Occipital lobe (tissue), 2 donors: Measurements from ENCODE around the gene CLSTN2. TPM values are rescaled to one million over a fixed set of nuclear protein-coding genes. Genes with fewer than 3 reads are reported as not detected.

ENCODE experiments used
- DNase-seq: peaks from one replicate; lab custom pipeline; 2025; lab: John Stamatoyannopoulos, UW
- total RNA-seq: library from RNA; depleted of rRNA; stranded (reverse); fragments of >200 nt; gene quantifications from one replicate; pipeline ENCODE4 v1.2.3, GENCODE V29; 2014

CLSTN2 gene
- total RNA-seq, 1 donor from 2014 or later, result 10.3 TPM

GRCh38 chr3:140180603-140181002, 245.6 kb downstream of the CLSTN2 start:
- DNase-seq, result no peak

- no peak for DNase-seq
Measured at GRCh38 chr3:140185375-140185774, 250.4 kb downstream of the CLSTN2 start.

- no peak for DNase-seq
Measured at GRCh38 chr3:140186421-140186920, 251.5 kb downstream of the CLSTN2 start.

GRCh38 chr3:140187028-140187427, 252.0 kb downstream of the CLSTN2 start:
- no peak for DNase-seq

DNA sequence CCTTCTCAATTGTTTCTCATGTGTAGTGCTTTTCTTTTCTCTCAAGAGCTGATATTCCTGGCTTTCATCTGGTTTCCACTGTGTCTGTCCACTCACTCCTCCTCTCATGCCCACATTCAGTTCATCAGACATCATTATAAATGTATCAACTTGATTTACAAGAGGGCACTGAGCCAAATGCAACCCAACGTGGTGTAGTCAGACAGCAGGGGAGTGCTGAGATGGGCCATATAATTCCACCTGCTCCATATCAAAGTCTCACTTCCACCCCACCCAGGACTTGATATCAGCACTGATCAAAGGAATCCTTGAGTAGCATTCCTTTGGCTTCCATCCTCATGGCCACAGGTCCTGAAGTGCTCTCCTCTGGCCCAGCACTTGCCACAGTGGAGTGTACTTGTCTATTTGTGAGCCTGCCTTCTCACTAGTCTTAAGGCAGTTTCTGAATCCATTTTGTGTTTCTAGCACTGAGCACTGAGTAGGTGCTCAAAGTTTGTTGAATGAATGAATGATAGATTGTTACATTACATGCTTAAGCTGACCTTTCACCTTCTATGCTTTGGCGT, 252.8 kb downstream of the CLSTN2 start:
- DNase-seq, result no peak

DNA sequence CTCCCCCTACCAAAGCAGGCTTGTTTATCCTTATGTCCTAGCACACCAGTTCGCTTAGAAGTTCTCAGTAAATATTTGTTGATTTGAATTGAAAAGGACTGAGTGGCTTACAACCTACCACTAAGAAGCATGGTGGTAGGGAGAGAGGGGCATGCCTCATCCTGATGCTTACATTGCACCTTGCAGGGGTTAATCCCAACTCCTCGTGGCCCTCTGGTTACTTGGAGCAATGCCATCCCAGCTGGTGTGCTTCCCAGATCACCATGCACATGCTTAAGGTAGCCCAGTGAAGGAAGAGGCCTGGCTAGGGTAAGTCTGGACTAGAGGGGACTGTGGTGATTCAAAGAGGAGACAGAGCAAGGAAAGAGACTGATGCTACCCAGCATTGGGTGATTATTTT, 253.3 kb downstream of the CLSTN2 start:
- DNase-seq, result no peak

- no peak for DNase-seq
Measured at GRCh38 chr3:140189267-140189666, 254.3 kb downstream of the CLSTN2 start.

DNA sequence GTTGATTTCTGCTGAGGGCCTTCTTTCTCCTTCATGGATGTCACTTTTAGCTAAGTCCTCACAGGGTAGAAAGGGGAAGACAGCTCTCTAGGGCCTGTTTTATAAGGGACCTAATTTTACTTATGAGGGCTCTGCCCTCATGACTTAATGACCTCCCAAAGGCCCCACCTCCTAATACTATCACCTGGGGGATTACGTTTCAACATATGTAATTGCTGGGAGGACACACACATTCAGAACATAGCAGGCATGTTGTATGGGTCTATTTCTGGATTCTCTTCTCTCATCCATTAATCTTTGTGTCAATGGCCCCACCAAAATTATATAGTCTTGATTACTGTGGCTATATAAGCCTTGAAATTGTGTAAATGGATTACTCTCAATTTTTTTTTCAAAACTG, 255.0 kb downstream of the CLSTN2 start:
- no peak for DNase-seq

- no peak for DNase-seq
Measured at GRCh38 chr3:140196970-140197369, 262.0 kb downstream of the CLSTN2 start.

DNA sequence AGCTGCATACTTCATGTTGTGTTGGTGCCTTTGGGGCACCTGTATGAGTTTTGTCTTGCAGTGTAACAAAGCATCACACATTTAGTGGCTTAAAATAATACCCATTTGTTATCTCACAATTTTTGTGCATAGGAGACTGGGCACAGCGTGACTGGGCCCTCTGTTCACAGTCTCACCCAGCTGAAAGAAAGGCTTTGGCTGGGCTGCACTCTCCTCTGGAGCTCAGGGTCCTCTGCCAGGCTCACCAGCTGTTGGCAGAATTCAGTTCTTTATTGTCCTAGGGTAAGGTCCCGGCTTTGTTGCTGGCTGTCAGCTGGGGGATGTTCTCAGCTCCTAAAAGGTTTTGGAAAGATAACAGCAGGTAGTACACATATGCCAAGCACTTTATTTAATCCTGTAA, 263.3 kb downstream of the CLSTN2 start:
- DNase-seq, result peak; percentile 66

DNA sequence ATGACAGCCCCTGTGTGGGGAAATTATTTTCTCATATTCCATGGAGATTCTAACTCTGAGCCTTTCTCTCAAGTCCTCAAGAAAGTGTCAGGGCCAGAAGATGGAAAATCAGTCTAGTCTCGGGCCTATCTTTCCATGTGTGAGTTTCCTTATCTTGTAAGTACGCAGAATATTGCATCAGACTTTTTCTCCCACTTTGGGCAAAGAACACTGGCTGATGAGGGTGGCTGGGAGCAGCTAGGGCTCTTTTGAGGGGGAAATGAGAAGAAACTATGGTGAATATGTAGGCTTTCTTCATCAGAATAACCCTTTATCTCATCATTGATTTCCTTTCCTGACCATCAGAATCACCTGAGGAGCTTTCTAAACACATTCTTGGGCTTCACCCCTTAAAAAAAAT, 264.0 kb downstream of the CLSTN2 start:
- DNase-seq, result no peak

DNA sequence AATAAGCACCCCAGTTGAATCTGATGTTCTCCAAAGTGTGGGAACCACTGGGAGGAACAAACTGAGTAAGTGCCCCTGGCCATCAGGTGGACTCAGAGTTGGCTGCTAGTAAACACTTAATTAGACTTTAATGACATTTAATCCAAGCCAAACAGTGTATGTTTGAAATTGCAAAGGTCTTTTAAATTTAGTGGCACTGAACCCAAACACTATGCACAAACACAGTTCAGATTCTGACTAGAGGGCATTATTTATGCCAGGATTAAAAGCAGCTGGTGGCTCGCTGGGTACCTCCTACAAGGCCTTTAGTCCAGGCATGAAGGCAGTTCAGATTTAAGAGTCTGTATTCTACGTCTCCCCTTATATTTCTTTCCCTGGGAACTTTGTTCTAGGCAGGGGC, 264.8 kb downstream of the CLSTN2 start:
- no peak for DNase-seq

- no peak for DNase-seq
Measured at GRCh38 chr3:140203510-140203909, 268.5 kb downstream of the CLSTN2 start.

DNA sequence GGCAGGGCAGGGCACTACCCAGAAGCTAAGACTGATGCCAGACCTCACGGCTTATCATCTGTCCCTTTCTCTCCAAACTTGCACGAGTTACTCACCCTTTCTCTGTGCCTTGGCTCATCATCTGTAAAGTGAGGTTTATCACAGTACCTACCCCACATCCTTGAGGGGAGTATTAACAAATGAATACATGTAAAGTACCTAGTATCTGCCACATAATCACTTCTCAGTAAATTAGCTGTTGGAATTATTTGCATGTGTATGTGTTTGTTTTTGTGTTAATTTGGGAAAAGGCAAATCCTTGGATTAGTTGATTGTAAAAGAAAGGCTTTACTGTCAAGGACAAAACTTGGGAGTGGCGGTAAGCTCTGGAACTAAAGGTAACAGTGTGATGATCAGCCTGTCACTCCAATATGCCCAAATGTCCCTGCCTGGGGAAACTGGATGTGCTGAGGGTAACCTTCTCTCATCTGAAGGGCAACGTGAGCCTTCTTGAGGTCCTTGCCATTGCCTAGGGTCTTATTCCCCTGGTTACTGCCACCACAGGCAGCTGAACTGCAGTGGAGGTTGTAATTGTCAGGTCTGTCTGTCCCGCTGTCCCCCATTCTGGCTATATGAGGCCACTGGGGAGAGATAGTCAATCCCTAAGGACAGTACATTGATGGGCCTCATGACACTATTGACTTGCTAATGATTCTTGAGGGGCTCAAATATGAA, 269.4 kb downstream of the CLSTN2 start:
- DNase-seq, result no peak

DNA sequence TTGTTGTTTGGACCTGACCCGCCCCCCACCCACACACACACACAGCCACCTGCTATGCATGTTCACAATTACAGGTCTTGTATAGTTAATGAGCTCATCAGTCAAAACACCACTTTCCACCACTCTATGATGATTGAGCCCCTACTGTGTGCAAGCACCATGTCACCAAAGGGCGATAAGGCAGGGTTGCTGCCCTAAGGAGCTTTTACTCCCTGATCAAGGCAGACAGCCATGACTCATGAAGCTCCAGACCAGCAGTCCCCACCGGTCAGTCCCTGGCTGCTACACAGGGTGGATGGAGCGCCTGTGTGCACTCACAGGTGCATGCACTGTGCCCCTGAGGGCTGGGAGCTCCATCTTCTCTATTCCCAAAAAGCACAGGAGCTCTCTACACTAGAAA, 270.6 kb downstream of the CLSTN2 start:
- no peak for DNase-seq

GRCh38 chr3:140206196-140207040, 271.4 kb downstream of the CLSTN2 start:
- DNase-seq, result no peak

DNA sequence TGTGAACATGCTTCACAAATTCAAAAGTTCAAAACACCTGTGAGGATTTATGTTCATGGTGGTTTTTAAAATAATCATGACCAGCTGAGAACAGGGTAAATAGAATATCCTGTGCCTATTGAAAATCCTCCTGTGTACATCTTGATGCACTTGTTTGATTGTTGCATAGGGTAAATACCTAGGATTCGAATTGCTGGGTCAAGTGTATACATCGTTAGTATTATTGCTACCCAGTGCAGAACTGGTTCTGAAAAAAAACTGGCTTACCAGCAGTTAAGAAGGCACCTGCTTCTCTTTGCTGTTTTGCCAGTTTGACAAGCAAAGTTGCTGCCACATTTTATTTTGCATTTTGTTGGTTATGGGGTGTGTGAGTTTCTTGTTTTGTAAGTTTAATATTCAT, 272.6 kb downstream of the CLSTN2 start:
- DNase-seq, result no peak

- no peak for DNase-seq
Measured at GRCh38 chr3:140216249-140216648, 281.3 kb downstream of the CLSTN2 start.

DNA sequence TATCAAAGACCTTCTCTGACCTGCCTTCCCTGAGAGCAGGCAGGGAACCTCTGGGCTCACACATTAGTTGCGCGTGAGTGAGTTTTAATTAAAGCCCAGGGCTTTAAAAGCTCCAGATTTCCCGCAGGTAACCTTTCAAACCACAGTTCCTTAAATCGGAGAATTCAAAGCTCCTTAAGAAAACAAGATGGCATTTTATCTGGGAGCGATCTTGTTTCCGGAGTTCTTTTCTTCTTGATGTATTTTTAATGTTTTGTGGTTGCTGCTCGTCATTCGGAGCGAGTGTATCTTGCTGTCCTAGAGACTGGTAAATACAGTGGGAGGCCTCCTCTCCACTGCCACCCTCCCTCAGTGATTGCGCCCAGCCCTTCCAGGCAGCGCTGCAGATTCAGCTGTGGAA, 284.3 kb downstream of the CLSTN2 start:
- no peak for DNase-seq

- no peak for DNase-seq
Measured at GRCh38 chr3:140219923-140220452, 285.0 kb downstream of the CLSTN2 start.

GRCh38 chr3:140223197-140223596, 288.2 kb downstream of the CLSTN2 start:
- no peak for DNase-seq

GRCh38 chr3:140223631-140224030, 288.6 kb downstream of the CLSTN2 start:
- no peak for DNase-seq
